Measurements from ENCODE around the gene ZNF512B.
"Not testable (repeated sequence)": the region's sequence is repeated elsewhere in the genome, so short reads cannot be mapped to it uniquely, and the experiment has no call there.

ZNF512B gene

GRCh38 chr20:63934271-63935068, 35.3 kb downstream of the ZNF512B start:
- no peak for DNase-seq (ENCODE audit: low spot score)

DNA sequence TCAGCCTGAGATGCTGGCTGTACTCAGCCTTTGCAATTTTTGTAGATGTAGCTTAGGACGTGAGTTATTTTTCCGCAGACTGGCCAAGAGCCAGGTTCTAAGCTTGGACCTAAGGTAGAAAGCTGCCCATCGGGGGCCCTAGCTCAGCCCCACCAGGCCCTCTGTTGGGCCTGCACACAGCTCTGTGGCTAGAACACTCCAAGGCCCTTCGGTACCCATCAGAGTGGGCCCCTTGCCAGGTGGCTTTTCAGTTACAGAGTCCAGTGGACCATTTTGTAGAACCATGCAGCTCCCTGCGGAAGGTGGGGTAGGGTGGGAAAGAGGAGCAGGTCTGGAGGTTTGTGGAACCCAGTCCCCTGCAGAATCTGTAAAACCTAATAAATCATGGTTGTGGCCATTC, 36.1 kb downstream of the ZNF512B start:
- DNase-seq (ENCODE audit: low spot score), result no peak

DNA sequence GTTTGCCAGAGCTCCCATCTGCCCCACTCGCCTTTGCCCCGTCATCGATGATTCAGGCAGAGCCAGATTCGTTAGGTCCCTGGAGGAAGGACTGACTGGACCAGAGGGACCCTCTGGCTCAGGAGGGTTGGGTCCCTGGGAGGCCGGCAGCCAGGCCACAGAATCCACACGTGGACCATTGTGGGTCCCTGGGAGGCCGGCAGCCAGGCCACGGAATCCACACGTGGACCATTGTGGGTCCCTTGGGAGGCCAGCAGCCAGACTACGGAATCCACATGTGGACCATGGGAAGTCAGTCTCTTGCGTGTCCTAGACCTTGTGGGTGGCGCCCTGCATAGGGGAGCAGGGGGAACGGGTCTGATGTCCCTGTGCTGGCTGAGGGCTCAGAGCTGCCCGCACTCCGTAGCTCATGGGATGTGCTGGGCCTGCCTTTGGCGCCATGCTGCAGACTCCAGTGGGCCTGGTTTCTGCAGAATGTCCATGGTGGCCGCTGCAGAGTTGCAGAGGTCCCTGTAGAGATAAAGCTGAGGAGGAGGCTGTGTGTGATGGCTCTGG, 37.0 kb downstream of the ZNF512B start:
- no peak for DNase-seq (ENCODE audit: low spot score)

- no peak for DNase-seq (ENCODE audit: low spot score)
Observed at GRCh38 chr20:63931735-63932134, 38.0 kb downstream of the ZNF512B start.

DNA sequence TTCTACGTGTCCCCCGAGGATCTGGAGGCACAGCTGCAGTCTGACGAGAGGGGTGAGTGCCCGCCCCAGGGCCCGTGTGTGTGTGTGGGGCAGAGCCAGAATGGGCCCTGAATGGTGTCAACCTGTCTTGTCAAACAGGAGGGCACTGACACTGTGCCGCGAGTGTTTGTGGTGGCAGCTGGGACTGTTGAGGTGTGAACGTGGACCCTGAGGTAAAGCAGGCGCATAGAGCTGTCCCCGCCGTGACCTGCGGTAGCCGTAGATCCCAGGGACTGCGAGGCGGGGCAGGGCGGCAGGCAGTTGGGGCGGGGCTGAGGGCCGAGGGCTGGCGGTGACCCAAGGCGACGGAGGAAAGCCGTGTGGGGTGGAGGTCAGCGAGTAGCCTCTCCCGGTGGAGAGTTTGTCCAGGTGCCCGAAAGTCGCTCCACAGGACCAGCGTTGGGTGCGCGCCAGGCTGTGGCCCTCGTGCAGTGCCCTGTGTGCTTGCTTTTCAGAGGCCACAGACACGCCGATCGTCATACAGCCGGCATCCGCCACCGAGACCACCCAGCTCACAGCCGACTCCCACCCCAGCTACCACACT, 38.7 kb downstream of the ZNF512B start:
- DNase-seq (ENCODE audit: low spot score), result no peak

DNA sequence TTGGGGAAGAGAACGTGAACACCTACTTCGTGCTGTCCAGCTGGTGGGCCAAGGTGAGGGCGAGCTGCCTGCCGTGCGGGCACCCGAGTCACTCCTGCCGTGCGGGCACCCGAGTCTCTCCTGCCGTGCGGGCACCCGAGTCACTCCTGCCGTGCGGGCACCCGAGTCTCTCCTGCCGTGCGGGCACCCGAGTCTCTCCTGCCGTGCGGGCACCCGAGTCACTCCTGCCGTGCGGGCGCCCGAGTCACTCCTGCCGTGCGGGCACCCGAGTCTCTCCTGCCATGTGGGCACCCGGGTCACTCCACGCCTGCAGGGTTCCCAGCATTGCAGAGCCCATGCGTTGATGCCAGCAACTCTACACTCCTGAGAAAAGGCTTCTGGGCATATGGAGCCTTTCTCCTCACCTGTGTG, 40.3 kb downstream of the ZNF512B start:
- DNase-seq (ENCODE audit: low spot score), result not testable (repeated sequence)

GRCh38 chr20:63929071-63929470, 40.7 kb downstream of the ZNF512B start:
- DNase-seq (ENCODE audit: low spot score), result no peak

DNA sequence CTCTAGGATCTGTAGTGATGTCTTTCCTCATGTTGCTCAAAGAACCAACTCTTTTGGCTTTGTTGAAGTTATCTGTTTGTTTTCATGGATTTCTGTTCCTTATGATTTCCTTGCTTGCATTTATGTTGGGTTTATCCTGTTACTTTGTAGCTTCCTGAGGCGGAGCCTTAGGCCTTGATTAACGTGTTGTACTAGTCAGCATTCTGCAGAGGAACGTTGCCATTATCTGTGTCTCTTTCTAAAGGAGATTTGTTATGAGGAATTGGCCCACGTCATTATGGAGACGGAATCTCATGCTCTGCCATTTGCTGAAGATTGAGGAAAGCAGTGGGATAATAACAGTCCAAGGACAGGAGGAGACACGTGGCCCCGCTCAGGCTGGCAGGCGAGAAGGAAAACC, 43.4 kb downstream of the ZNF512B start:
- DNase-seq (ENCODE audit: low spot score), result no peak

DNA sequence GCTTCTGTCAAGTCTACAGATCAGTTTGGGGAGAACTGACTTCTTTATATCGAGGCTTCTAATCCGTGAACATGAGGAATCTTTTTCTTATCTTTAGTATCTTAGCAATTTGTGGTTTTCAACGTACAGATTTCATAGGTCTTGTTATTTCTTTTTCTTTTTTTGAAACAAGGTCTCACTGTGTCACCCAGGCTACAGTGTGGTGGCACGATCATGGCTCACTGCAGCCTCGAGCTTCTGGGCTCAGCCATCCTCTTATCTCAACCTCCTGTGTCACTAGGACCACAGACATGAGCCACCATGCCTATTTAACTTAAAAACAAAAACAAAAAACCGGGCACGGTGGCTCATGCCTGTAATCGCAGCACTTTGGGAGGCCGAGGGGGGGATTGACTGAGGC, 45.5 kb downstream of the ZNF512B start:
- DNase-seq (ENCODE audit: low spot score), result no peak

DNA sequence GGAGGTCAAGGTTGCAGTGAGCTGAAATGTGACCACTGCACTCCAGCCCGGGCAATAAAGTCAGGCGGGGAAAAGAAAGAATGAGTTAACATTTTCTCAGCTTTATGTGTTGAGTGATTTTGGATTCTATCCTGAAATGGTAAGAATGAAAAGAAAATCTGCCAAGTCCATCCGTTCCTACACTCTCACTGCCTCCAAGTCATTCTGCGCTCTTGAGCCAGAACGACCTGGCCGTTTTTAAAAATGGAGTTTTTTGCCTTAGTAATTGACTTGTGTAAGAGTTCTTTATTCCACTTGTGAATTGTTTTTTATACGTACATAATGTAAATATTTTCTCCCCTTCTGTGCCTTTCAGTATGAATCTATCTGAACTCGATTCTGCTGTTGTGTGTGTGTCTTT, 46.1 kb downstream of the ZNF512B start:
- DNase-seq (ENCODE audit: low spot score), result no peak

DNA sequence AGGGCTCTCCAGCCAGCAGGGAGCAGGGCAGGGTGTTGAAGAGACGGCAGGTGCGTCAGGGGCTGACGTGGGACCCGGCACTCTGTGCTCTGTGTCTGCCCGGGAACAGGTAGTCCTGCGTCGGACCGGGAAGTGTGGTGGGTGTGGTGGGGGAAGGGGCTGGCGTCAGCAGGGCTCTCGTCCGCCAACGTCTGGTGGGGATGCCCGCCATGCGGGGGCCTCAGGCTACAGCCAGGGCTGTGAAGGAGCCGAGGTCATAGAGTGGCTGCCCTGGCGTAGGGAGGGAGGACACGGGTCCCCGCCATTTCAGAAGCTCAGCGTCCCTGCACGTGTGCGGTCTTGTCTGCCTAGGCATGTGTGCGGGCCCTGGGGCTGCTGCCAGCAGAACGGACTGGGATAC, 49.5 kb downstream of the ZNF512B start:
- no peak for DNase-seq (ENCODE audit: low spot score)

- DNase-seq (ENCODE audit: low spot score), result no peak
Observed at GRCh38 chr20:63919130-63919529, 50.6 kb downstream of the ZNF512B start.

GRCh38 chr20:63917811-63918210, 51.9 kb downstream of the ZNF512B start:
- DNase-seq (ENCODE audit: low spot score), result no peak

DNA sequence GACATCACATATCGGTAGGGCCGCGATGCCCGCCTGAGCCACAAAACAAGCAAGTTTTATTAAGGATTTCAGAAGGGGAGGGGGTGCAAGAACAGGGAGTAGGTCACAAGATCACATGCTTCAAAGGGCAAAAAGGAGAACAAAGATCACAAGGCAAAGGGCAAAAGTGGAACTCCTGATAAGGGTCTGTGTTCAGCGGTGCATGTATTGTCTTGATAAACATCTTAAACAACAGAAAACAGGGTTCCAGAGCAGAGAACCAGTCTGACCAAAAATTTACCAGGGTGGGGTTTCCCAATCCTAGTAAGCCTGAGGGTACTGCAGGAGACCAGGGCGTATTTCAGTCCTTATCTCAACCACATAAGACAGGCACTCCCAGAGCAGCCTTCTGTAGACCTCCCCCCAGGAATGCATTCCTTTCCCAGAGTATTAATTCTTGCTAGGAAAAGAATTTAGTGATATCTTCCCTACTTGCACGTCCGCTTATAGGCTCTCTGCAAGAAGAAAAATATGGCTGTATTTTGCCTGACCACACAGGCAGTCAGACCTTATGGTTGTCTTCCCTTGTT, 53.3 kb downstream of the ZNF512B start:
- not testable (repeated sequence) for DNase-seq (ENCODE audit: low spot score)

GRCh38 chr20:63915471-63915870, 54.3 kb downstream of the ZNF512B start:
- no peak for DNase-seq (ENCODE audit: low spot score)

DNA sequence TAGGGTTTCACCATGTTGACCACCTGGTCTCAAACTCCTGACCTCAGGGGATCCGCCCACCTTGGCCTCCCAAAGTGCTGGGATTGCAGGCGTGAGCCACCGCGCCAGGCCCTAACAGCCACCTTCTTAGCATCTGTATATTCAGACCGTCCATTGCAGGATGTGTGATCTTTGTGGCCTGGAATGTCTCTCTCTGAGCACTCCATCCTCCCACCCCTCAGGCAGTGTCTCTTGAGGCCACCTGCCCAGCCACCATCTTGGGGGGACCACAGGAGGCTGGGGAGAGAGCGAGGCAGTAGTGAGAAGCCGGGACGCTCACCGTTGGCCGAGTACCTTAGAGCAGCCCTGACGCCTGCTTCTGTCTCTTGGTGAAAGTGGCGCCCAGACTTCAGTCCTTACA, 56.0 kb downstream of the ZNF512B start:
- DNase-seq (ENCODE audit: low spot score), result no peak

DNA sequence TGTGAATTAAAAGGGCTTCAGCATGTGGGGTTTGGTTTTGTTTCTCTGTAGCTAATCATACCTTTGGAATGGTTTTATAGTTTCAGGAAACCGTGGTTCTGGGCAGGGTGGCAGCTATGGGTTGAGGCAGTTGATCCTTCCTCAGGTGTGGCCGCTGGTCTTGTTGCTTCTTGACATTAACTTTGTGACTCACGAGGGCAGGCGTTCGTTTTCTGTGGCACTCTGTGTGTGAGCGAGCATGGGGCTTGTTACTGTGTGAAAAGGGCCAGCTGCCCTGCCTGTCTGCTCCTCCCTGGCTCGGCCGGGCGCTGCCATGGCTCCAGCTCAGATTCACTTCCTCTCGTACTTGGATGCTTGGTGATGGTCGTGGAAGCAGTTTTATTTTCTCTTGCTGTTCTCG, 58.6 kb downstream of the ZNF512B start:
- peak; percentile 83 for DNase-seq (ENCODE audit: low spot score)

DNA sequence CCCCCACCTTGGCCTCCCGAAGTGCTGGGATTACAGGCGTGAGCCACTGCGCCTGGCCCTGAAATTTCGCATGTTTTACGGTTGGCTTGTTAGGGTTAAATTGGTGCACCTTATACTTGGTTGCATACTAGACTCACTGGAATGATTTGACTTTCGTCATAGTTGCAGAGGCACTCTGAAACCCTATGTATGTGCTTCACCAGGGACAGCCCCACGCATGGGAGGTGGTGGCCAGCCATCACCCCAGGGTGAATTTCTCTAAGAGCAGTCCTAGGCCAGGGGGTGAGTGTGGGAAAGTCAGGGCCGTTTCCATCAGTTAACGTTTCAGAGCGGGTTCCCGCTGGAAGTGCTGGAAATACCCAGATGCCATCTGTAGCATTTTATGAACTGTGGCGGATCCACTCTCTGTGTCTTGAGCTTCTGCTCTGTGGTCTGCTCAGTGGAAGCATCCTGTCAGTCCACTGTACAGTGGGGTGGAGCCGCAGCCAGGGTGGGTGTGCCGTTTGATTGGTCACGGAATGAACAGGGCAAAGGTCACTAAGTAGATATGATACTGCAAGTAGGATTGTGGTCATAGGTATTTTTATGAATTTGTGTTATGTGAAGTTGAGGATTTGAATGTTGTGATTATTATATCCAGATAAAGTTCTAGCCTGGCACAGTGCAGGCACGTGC, 61.6 kb downstream of the ZNF512B start:
- peak; percentile 85 for DNase-seq (ENCODE audit: low spot score)
